Gastroesophageal sphincter (tissue), 2 donors: ENCODE measurements around the gene KIAA1958.

Experiments used
- POLR2A ChIP-seq, 2 donors: fragments of 450-650 bp; IDR thresholded peaks; one replicate each; pipeline ENCODE4 v1.6.1; 2017; ENCODE audit warnings: antibody characterized with exemption in 2 of 2, mild to moderate bottlenecking in 2 of 2, moderate library complexity in 1 of 2
- POLR2AphosphoS5 ChIP-seq: sonication (generic); formaldehyde crosslinking; IDR thresholded peaks from one replicate; pipeline ENCODE4 v1.6.1; 2017; ENCODE audit warnings: antibody characterized with exemption

- no peak for TF ChIP-seq POLR2A (IDR thresholded peaks at IDR 0.05)
- TF ChIP-seq POLR2AphosphoS5, result no peak
Observed at GRCh38 chr9:112574008-112574407, 87.4 kb downstream of the KIAA1958 start.
